HCT116 (cell line): ENCODE data around the gene AMHR2. TPM values are rescaled to one million over a fixed set of nuclear protein-coding genes. Genes with fewer than 3 reads are reported as not detected.

Experiments
- ATAC-seq: fragments of 200-7000 bp; cut with Tn5 transposase; 2 replicates; pipeline ENCODE4 v1.9.1; 2020; ENCODE audit warnings: mild to moderate bottlenecking, moderate library complexity
- BruUV-seq: library from RNA; stranded (reverse); fragments of 400-500 nt; replicated peaks from 2 replicates; lab custom pipeline; 2021; lab: Mats Ljungman, UMichigan
- CTCF ChIA-PET: fragments of 300-600 bp; sonication (Branson Sonifier 250); formaldehyde crosslinking; loops from one replicate; lab custom pipeline; 2021; ENCODE audit warnings: antibody characterized with exemption; lab: Charles Lee
- POLR2A ChIA-PET: fragments of 300-600, 350-600 bp; sonication (Branson Sonifier 250); formaldehyde crosslinking; loops from one replicate; lab custom pipeline; 2021; ENCODE audit warnings: antibody characterized with exemption; lab: Charles Lee
- RAD21 ChIA-PET, 2 experiments: fragments of 300-600 bp; sonication (Branson Sonifier 250); formaldehyde crosslinking; loops; one replicate each; lab custom pipeline; 2023; ENCODE audit warnings: low total read pairs in 2 of 2; ENCODE audit not compliant: uncharacterized antibody in 2 of 2, unreplicated experiment in 2 of 2, low non-redundant PET in 1 of 2; lab: Charles Lee
- DNase-seq: peaks from one replicate; pipeline ENCODE4 v3.0.0-alpha.2; 2010; ENCODE audit warnings: low read depth, low spot score
- H2AFZ ChIP-seq: fragments of 200-600 bp; shearing (Covaris generic), sonication (generic); 2 replicates; pipeline ENCODE4 v1.6.1; 2017; ENCODE audit warnings: low read depth, mixed run types, mixed read lengths, antibody characterized with exemption, low read length; ENCODE audit not compliant: poor library complexity, severe bottlenecking
- H3K27ac ChIP-seq: 2 replicates; pipeline ENCODE4 v1.5.1; 2012; ENCODE audit warnings: low read depth, low read length
- H3K27me3 ChIP-seq: fragments of 200-600 bp; sonication (generic); 2 replicates; pipeline ENCODE4 v1.6.1; 2016; ENCODE audit warnings: mixed run types, low read length, mixed read lengths; ENCODE audit not compliant: insufficient read depth
- H3K36me3 ChIP-seq, 2 experiments: fragments of 200-500 bp in 1 of 2; fragments of 200-600 bp in 1 of 2; sonication (Bioruptor generic) in 1 of 2; sonication (generic) in 1 of 2; 2 replicates each; pipeline versions ENCODE4 v1.5.1 to v1.6.1; 2014 to 2016; ENCODE audit warnings: low read length in 2 of 2, inconsistent platforms in 1 of 2, mixed read lengths in 1 of 2, mixed run types in 1 of 2; ENCODE audit not compliant: insufficient read depth in 2 of 2, control insufficient read depth in 1 of 2
- H3K4me1 ChIP-seq, 2 experiments: fragments of 200-600 bp in 1 of 2; sonication (generic) in 1 of 2; 2 replicates each; pipeline versions ENCODE4 v1.5.1 to v1.6.1; 2012 to 2017; ENCODE audit warnings: low read length in 2 of 2, inconsistent platforms in 1 of 2, mild to moderate bottlenecking in 1 of 2, mixed read lengths in 1 of 2, mixed run types in 1 of 2, moderate library complexity in 1 of 2; ENCODE audit not compliant: insufficient read depth in 2 of 2, control insufficient read depth in 1 of 2
- H3K4me2 ChIP-seq: fragments of 200-600 bp; sonication (generic); 2 replicates; pipeline ENCODE4 v1.6.1; 2017; ENCODE audit warnings: mixed run types, low read length, mixed read lengths
- H3K4me3 ChIP-seq, 2 experiments: fragments of 200-600 bp in 1 of 2; sonication (generic) in 1 of 2; replicated peaks in 1 of 2; 2 replicates each; pipeline ENCODE4 v1.5.1; 2011 to 2016; ENCODE audit warnings: low read length in 2 of 2, control low read depth in 1 of 2, low read depth in 1 of 2, mild to moderate bottlenecking in 1 of 2, mixed read lengths in 1 of 2, mixed run types in 1 of 2
- H3K79me2 ChIP-seq: fragments of 200-600 bp; sonication (generic); 2 replicates; pipeline ENCODE4 v1.6.1; 2017; ENCODE audit warnings: mild to moderate bottlenecking, mixed run types, low read length, moderate library complexity, mixed read lengths; ENCODE audit not compliant: insufficient read depth
- H3K9ac ChIP-seq: fragments of 200-600 bp; sonication (generic); 2 replicates; pipeline ENCODE4 v1.6.1; 2016; ENCODE audit warnings: low read length, mixed read lengths
- H3K9me2 ChIP-seq: fragments of 200-600 bp; sonication (generic), shearing (Covaris generic); 2 replicates; pipeline ENCODE4 v1.6.1; 2017; ENCODE audit warnings: mixed run types, mild to moderate bottlenecking, moderate library complexity; ENCODE audit not compliant: insufficient read depth
- H3K9me3 ChIP-seq, 2 experiments: fragments of 200-500 bp in 1 of 2; fragments of 200-600 bp in 1 of 2; sonication (Bioruptor generic) in 1 of 2; sonication (generic) in 1 of 2; 2 replicates each; pipeline ENCODE4 v1.6.1; 2014 to 2017; ENCODE audit warnings: low read length in 2 of 2, mixed read lengths in 2 of 2, inconsistent platforms in 1 of 2, low read depth in 1 of 2, mild to moderate bottlenecking in 1 of 2, mixed run types in 1 of 2, moderate library complexity in 1 of 2; ENCODE audit not compliant: control insufficient read depth in 1 of 2, insufficient read depth in 1 of 2
- H4K20me1 ChIP-seq: fragments of 200-600 bp; sonication (generic), shearing (Covaris generic); 2 replicates; pipeline ENCODE4 v1.6.1; 2017; ENCODE audit warnings: mixed run types, mild to moderate bottlenecking, moderate library complexity; ENCODE audit not compliant: insufficient read depth
- CBX3 ChIP-seq: IDR thresholded peaks from 2 replicates; pipeline ENCODE4 v1.6.1; 2012; ENCODE audit warnings: low read depth
- CEBPB ChIP-seq: IDR thresholded peaks from 2 replicates; pipeline ENCODE4 v1.6.1; 2012; ENCODE audit warnings: low read depth
- EGR1 ChIP-seq: IDR thresholded peaks from 2 replicates; pipeline ENCODE4 v1.6.1; 2012; ENCODE audit warnings: low read depth
- ELF1 ChIP-seq: IDR thresholded peaks from 2 replicates; pipeline ENCODE4 v1.6.1; 2012; ENCODE audit warnings: low read depth, borderline replicate concordance
- EZH2 ChIP-seq: fragments of 200-600 bp; sonication (generic); IDR thresholded peaks from 2 replicates; pipeline ENCODE4 v1.6.1; 2017; ENCODE audit warnings: antibody characterized with exemption, mixed run types
- EZH2phosphoT487 ChIP-seq: fragments of 200-600 bp; IDR thresholded peaks from 2 replicates; pipeline ENCODE4 v1.6.1; 2018; ENCODE audit warnings: antibody characterized with exemption, borderline replicate concordance
- FOSL1 ChIP-seq: IDR thresholded peaks from 2 replicates; pipeline ENCODE4 v1.6.1; 2012; ENCODE audit warnings: low read depth
- JUND ChIP-seq: IDR thresholded peaks from 2 replicates; pipeline ENCODE4 v1.6.1; 2012
- MAX ChIP-seq: IDR thresholded peaks from 2 replicates; pipeline ENCODE4 v1.6.1; 2012
- POLR2A ChIP-seq: IDR thresholded peaks from 2 replicates; pipeline ENCODE4 v1.7.0; 2011; ENCODE audit warnings: borderline replicate concordance; ENCODE audit not compliant: insufficient read depth, insufficient read length; ENCODE audit errors: extremely low read depth
- POLR2AphosphoS5 ChIP-seq: IDR thresholded peaks from 2 replicates; pipeline ENCODE4 v1.6.1; 2011; ENCODE audit warnings: mild to moderate bottlenecking, low read depth, low read length, moderate library complexity
- RAD21 ChIP-seq: IDR thresholded peaks from 2 replicates; pipeline ENCODE4 v1.6.1; 2012; ENCODE audit warnings: low read depth, mild to moderate bottlenecking
- REST ChIP-seq: IDR thresholded peaks from 2 replicates; pipeline ENCODE4 v1.6.1; 2012; ENCODE audit warnings: low read depth
- SIN3A ChIP-seq: IDR thresholded peaks from 2 replicates; pipeline ENCODE4 v1.6.1; 2012; ENCODE audit warnings: low read depth
- SP1 ChIP-seq: IDR thresholded peaks from 2 replicates; pipeline ENCODE4 v1.6.1; 2012; ENCODE audit warnings: low read depth
- SRF ChIP-seq: IDR thresholded peaks from 2 replicates; pipeline ENCODE4 v1.6.1; 2012; ENCODE audit warnings: low read depth
- TCF7L2 ChIP-seq: IDR thresholded peaks from 2 replicates; pipeline ENCODE4 v1.7.0; 2011; ENCODE audit warnings: borderline replicate concordance, inconsistent platforms; ENCODE audit not compliant: insufficient read depth, insufficient read length; ENCODE audit errors: extremely low read depth
- YY1 ChIP-seq: IDR thresholded peaks from 2 replicates; pipeline ENCODE4 v1.6.1; 2011; ENCODE audit warnings: low read length, low read depth, moderate library complexity, mild to moderate bottlenecking; ENCODE audit not compliant: insufficient replicate concordance; ENCODE audit errors: extremely low read depth
- ZFX ChIP-seq: fragments of 450-650 bp; IDR thresholded peaks from 2 replicates; pipeline ENCODE4 v1.6.1; 2017
- ZNF274 ChIP-seq: fragments of 200-500 bp; sonication (Bioruptor generic); IDR thresholded peaks from 2 replicates; pipeline ENCODE4 v1.6.1; 2014; ENCODE audit warnings: mild to moderate bottlenecking, low read depth, low read length, inconsistent platforms
- intact Hi-C: fragments of 100-400 bp; cut with micrococcal nuclease; formaldehyde crosslinking; loops from 2 replicates; pipeline ENCODE4 v1.10.0; 2022
- total RNA-seq: library from RNA; stranded (reverse); gene quantifications from one replicate; pipeline ENCODE4 v1.2.1, GENCODE V29; 2021; ENCODE audit not compliant: unreplicated experiment
- TF ChIP-seq, protein P1 (sequence below): IDR thresholded peaks from 2 replicates; pipeline ENCODE4 v1.6.1; 2012
- TF ChIP-seq, protein P2 (sequence below): IDR thresholded peaks from 2 replicates; pipeline ENCODE4 v1.6.1; 2011; ENCODE audit warnings: mild to moderate bottlenecking, low read length, moderate library complexity; ENCODE audit not compliant: insufficient replicate concordance; ENCODE audit errors: extremely low read depth

The AMHR2 gene
- total RNA-seq, 1 experiment from 2014 or later: not detected

- RAD21 ChIA-PET: no interaction called here
- H3K4me1 ChIP-seq: peaks cover 10 to 30% of the 10 kb centered on the region in 2 experiments; a peak in 3 of 4 replicates
- DNase-seq: peak; percentile 99
- H3K9me3 ChIP-seq: no peaks in the 10 kb centered on the region
- H4K20me1 ChIP-seq: 0 out of 2 replicates have a peak, but pooled peaks cover 3% of the 10 kb centered on the region
- H3K9ac ChIP-seq: peak within 1 kb of the TSS; percentile 98
- no peaks in the 10 kb centered on the region for H3K27me3 ChIP-seq
- H3K36me3 ChIP-seq: peaks cover 17 to 23% of the 10 kb centered on the region in 2 experiments
- intact Hi-C loops: no loop called here
- POLR2A ChIA-PET: interaction anchor here (0.9 to 1.4 kb wide), 13 partner anchors 8 to 394 kb away, joined by 3 to 21 read pairs (median 5); partner anchors contain the start of genes AAAS and TARBP2
- H3K27ac ChIP-seq: peak within 1 kb of the TSS; percentile 82
- peak within 1 kb of the TSS; percentile 96 to 98 for H3K4me3 ChIP-seq
- ATAC-seq: peak; percentile 98
- H3K9me2 ChIP-seq: no peaks in the 10 kb centered on the region
- CTCF ChIA-PET: interaction anchor here (0.5 to 1.8 kb wide), 4 partner anchors 10 to 89 kb away, joined by 3 to 14 read pairs (median 4); no protein-coding TSS in a partner anchor
- H2AFZ ChIP-seq: no peak within 1 kb of the TSS
- H3K4me2 ChIP-seq: peak within 1 kb of the TSS; percentile 98
- BruUV-seq: TSS peak; percentile 100
- peaks cover 39% of the 10 kb centered on the region for H3K79me2 ChIP-seq
- no peak for TF ChIP-seq ZFX
- peak; percentile 48 for TF ChIP-seq YY1
- TF ChIP-seq SIN3A: peak; percentile 91
- no peak for TF ChIP-seq FOSL1
- no peak; the same call in 1 of the 2 replicates for TF ChIP-seq EGR1
- TF ChIP-seq CBX3: no peak
- TF ChIP-seq JUND: no peak
- no peak for TF ChIP-seq REST
- TF ChIP-seq ELF1: no peak; the same call in 1 of the 2 replicates
- no peak for TF ChIP-seq EZH2
- no peak for TF ChIP-seq RAD21
- TF ChIP-seq TCF7L2: no peak
- TF ChIP-seq MAX: peak; percentile 13; the same call in 1 of the 2 replicates
- TF ChIP-seq, protein P1, sequence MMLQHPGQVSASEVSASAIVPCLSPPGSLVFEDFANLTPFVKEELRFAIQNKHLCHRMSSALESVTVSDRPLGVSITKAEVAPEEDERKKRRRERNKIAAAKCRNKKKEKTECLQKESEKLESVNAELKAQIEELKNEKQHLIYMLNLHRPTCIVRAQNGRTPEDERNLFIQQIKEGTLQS: no peak
- peak; percentile 92 for TF ChIP-seq CEBPB
- no peak for TF ChIP-seq SRF
- TF ChIP-seq SP1: peak; percentile 95
- TF ChIP-seq, protein P2, sequence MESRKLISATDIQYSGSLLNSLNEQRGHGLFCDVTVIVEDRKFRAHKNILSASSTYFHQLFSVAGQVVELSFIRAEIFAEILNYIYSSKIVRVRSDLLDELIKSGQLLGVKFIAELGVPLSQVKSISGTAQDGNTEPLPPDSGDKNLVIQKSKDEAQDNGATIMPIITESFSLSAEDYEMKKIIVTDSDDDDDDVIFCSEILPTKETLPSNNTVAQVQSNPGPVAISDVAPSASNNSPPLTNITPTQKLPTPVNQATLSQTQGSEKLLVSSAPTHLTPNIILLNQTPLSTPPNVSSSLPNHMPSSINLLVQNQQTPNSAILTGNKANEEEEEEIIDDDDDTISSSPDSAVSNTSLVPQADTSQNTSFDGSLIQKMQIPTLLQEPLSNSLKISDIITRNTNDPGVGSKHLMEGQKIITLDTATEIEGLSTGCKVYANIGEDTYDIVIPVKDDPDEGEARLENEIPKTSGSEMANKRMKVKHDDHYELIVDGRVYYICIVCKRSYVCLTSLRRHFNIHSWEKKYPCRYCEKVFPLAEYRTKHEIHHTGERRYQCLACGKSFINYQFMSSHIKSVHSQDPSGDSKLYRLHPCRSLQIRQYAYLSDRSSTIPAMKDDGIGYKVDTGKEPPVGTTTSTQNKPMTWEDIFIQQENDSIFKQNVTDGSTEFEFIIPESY: no peak
- peak; percentile 99 for TF ChIP-seq POLR2AphosphoS5
- TF ChIP-seq ZNF274: no peak
- TF ChIP-seq EZH2phosphoT487: no peak
- TF ChIP-seq POLR2A: peak; percentile 95
Measured at GRCh38 chr12:53441040-53441833, 17.6 kb downstream of the AMHR2 start, which contains the start of gene PRR13. Gene PRR13, plus strand, starts transcription at chr12:53441734. Its CDS starts 981 bp downstream, at chr12:53442715.
